ENCODE results near the gene CCDC187. TPM values are rescaled to one million over a fixed set of nuclear protein-coding genes. Genes with fewer than 3 reads are reported as not detected.
A peak's percentile ranks its signal among the peaks of the same experiment; 100 is the strongest.

The CCDC187 gene
- total RNA-seq, 1 donor from 2014 or later = not detected

DNA sequence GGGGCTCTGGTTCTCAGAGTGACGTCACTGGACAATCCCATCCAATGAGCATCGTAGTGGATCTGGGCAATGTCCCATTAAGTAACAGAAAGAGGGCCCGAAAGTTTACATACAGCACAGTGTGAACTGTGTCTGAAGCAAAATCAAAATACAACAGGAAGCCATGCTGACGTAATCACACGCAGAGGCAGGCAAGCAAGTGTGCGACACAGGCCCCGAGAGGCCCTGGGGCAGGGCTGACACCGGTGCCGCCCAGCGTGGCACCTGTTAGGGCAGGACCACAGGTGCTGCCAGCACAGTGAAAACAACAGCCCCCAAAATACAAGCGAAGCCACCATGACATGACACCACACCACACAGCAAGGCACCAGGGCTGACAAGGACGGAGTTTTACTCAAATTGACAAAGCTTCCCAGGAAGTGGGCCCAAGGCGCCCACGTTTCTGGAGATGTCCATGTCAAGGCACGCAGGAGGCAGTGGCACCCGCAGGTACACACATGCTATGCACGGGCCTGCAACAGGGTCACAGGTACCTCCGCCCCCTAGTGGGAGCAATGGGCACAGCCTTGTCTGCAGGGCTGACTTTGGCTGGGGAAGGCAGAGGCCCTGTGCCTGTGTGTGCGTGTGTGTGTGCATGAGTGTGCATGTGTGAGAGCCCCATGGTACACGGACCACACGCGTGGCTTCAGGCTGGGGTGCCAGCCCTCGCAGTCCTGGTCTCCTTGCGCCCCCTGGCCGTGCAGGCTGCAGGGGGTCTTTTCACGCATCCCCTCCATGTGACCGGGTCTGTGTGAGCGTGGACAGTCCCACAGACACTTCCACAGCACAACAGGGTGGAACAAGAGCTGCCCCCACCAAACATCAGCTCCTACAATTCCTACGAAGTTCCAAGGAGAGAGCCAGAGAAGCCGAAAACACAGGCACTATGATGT, 77.9 kb downstream of the CCDC187 start:
- peak; percentile 27 for DNase-seq (ENCODE audit: low read depth)

DNA sequence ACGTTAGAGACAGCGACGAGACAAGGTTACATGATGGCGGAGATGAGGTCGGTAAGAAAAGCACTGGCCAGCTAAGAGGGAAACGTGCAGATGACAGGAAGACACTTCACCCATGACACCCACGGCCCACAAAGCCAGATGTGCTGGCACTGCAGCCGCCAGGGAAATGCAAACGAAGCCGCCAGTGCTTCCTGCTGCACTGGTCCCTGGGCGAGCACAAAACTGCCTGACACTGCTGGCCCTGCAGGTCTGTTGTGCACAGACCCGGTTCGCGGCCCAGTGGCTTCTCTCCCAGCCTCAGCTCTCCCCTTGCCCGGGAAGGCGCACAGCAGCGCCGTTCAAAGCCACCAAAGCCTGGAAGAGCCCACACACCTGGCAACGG, 78.5 kb downstream of the CCDC187 start:
- no peak for DNase-seq (ENCODE audit: low read depth)

DNA sequence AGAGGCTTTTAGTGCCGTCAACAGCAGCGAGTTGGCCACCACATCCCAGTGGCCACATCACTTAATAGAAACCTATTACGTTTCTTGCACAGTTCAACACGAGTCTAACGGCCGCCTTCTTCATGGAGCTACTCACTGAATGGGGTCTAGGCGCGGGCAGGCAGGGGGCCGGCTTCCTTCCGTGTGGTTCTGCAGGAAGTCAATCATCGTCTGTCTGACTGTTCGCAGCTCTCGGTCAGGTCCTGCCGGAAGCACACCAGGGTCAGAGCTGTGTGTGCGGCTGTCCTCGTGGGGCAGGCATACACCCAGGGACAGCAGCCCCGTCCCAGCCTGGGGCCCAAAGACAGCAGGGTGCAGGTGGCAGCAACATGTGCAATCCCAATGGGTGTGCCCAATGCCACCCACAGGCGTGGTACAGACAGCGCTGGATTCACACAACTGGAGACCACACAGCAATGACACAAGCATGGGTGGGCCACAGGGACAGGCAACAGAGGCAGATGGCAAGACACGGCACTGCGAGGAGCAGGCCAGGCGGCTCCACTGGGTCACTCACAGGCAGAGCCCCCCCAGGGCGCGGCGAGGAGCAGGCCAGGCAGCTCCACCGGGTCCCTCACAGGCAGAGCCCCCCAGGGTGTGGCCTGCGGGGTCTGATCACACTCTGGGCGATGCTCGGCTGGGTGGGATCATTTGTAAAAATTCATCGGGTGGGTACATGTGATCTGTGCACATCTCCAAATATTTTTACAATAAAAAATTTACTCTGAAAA, 79.8 kb downstream of the CCDC187 start:
- DNase-seq (ENCODE audit: low read depth) = no peak

DNA sequence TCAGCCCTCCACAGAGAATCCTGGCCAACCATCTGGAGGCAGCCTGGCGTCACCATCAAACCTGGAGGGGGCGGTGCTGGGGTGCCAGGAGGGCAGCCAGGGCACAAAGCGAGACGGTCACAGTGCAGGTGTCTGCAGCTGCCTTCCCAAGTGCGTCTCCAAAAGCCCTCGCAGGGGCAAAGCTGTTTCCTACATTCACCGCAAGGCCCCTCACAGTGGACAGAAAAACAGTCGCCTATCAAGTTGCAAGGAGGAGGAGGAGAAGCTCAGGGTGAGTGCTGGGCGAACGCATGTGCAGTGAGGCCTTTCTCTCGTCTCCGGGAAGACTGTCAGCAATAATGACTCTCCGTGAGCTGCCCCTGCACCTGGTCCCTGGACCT, 81.0 kb downstream of the CCDC187 start:
- no peak for DNase-seq (ENCODE audit: low read depth)

DNA sequence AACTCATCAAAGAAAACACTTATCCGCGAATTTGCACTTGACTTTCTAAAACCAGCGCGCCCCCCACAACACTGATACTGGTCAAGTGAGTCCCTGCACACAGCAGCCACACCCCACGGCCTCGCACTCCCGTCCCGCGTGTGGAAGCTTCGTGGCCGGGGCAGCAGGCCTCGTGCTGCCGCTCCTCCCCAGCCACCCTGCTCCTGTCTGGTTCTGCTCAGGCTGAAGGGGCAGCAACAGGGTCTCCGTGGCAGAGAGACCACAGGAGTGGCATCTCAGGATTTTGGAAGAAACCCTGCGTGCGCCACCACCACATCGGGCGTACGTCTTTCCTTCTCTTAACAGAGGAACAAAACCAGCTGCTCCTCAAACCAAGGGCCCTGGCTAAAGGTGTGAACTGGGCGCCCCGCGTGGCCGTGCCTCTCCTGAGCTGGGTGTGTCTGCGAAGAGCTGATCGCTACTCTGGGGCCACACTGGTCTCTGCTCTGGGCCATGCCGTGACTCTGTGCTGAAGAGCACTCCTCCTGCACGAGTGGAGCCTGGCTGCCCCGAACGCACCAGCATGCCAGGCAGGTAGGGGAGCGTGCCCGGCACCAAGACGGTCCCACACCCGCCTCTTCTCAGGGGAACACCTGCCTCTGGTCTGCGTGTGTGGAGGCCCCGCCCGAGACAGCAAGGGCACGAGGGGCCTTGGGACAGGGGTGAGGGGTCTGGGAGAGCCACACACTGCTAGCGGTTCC, 81.6 kb downstream of the CCDC187 start:
- no peak for DNase-seq (ENCODE audit: low read depth)

DNA sequence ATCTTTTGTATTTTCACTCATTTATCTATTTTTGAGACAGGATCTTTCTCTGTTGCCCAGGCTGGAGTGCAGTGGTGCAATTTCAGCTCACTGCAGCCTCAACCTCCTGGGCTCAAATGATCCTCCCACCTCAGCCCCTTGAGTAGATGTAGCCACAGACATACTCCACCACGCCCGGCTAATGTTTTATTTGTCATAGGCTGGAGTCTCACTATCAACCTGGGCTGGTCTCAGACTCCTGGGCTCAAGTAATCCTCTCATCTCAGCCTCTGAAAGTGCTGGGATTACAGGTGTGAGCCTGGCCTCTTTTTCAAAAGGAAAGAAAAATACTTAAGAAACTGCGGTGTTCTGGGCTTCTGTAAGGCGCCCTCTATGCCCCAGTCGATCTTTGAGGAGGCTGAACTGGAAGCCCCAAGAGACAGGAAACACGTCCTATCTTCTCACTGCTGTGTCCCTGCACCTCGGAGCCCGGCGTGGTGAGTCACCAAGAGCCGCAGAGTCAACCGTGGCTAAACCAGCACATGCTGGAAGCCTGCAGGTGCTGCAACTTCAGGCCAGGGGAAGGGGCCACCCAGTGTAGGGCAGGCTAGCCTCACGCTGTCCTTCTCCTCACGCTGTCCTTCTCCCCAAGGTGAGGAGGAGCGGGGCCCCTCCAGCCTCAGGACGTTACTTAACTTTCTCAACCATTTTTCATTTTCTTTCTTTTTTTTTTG, 83.7 kb downstream of the CCDC187 start:
- DNase-seq (ENCODE audit: low read depth) = peak; percentile 1

DNA sequence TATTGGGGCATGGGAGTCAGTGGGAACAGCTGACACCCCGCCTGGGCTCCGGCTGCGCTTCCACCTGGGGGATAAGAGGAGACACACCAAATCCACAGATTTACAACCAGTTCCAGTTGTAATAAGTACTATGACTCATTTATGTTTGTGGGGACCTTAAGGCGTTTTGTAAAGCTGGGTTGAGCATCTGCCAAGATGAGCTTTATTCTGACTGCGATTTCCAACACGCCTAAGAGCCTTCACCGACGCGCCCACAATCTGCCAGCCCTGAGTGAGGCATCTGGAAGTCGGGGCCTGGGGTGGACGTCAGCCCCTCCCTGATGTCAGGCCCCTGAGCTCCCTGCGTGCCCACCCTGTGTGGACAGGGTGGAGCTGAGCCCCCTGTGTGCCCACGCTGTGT, 84.6 kb downstream of the CCDC187 start:
- DNase-seq (ENCODE audit: low read depth) = no peak

DNA sequence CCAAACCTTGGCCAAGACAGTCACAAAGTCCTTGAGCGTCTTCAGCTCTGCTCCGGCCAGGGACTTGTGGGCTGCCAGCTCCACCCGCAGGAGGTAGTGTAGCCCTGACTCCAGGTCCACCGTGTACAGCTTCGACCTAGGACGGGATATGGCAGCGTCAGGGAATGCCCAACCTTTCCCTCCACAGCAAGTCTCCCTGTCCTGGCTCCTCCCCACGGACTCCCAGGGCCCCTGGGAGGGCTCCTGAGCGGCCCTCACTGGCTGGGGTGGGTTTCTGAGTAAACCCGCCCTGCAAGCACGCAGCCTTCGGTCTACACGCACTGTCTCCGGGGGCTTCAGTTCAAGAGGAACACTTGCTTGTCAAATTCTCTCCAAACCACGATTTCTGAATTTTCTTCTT, 85.2 kb downstream of the CCDC187 start:
- no peak for DNase-seq (ENCODE audit: low read depth)

DNA sequence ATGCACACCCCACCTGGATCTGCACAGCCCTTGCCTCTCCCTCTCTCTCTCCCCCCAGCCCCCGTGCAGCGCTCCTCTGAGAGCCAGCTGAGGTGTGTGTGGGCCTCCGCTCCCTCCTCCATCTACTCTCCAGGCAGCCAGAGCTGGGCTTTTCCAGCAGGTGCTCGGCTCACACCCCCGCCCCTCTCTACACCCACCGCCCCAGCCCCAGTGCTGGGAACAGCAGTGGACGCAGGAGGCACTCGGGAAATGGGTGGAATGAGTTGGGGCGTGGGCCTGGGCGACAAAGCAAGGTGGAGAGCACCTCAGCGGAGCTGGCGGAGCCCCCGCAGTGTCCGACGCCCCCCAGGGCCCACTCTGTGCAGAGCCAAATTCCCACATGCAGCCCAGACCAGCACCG, 85.6 kb downstream of the CCDC187 start:
- DNase-seq (ENCODE audit: low read depth) = no peak

DNA sequence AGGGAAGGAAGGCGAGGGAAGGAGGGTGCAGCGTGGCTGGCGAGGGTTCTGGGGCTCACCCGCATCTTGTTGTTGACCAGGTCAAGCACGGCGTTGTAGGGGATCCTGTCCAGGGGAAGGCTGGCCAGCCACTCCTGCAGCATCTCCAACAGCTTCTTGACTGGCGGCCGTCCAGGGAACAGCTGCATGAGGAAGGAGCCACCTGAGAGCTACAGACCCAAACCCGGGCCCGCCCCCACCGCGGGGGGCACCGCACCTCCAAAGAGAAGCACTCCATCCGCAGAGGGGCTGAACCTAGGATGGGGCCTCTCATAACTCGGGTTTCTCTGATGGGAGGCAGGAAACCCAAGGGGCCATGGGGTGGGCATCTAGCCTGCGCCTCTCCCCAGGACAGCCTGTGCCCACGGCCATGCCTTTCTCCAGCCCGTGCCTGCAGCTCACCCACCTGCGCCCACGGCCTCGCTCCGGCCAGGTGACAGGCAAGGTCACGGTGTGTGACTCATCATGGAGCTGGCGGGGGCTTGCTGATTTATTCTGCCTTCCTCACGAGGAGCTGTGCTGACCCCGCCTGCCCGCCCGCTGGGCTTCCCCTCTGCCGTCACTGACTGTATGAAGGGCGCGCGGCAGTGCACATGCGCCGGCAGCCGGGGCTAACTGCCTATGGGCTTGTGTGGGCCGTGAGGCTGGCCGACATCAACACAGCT, 87.2 kb downstream of the CCDC187 start:
- no peak for DNase-seq (ENCODE audit: low read depth)

DNA sequence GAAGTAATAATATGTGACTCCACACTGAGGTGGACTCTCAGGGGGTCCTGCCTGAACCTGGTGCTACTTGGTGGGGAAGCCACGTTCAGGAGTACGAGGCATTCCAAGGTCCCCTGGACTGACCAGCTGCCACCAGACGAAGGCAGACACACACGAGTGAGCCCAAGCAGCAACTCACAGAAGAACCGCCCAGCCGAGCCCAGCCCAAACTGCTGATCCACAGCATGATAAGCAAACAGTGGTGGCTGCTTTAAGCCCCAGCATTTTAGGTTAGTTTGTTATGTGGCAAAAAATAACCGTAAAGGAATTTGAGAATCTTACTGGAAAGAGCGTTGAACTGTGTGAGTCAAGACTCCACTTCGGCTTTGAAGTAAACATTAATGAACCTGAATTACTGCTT, 90.2 kb downstream of the CCDC187 start:
- DNase-seq (ENCODE audit: low read depth) = no peak

DNA sequence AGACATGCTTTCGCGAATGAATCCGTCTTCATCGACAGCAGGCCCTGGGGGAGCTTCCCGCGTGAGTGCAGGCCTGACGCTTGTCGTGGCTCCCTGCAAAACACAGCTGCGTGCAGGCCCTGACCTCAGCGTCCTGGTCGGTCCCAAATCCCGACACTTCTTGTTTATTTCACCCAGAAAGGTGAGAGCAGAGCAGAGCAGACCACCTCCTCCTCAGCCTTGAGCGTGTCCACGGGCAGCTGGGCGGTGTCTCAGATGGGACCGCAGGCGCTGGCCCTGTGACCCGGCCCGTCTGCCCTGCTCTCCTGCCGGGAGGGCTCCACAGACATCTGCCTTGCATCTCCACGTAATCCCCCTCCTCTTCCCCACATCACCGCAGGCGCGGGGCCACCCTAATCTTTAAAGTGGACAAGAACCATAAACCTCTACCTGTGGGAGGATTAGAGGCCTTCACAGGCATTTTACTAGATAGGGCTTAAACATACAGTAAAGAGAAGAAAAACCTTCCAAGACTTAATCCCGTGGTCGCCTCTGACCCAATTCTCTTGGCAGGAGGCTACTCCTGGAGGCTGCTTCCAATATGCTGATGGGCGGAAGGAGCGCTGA, 91.4 kb downstream of the CCDC187 start:
- DNase-seq (ENCODE audit: low read depth) = no peak

DNA sequence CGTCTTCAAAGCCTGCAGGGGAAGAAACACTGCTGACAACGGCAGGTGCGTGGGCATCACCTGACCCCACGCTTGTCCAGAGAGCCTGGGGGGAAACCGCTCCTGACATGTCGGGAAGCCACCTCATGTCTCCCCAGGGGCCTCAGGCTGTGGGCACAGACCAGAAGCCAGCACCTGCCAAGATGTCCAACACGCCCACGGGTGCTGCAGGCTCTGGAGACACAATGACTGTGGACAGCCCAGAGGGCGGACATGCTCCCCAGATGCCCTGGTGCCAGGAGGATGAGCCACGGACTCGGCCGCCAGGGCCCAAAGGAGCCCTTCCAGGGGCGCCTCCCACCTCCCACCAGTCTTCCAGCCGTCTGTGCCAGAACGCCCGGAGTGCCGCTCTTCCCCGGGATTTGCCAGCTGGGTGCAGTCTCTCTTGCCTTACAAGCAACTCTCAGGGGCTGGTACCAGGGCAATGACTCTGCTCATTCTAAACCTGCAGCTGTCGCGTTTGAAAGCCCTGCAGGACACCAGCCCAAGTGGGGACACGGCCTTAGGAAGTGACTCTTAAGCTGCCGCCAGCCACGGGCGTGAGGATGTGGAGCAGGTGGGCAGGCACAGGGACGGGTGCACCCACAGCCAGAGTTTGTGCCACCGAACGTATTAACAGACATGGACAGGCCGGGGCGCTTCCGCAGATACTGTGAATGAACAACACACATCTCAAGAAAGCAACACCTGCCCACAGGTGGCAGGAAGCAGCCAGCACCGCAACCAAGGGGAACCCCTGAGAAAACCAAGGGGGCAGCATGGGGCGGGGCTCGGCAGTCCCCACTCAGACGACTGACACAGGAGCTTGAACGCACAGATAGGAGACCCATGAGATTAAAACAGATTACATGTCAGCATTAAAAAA, 92.2 kb downstream of the CCDC187 start:
- DNase-seq (ENCODE audit: low read depth) = no peak

DNA sequence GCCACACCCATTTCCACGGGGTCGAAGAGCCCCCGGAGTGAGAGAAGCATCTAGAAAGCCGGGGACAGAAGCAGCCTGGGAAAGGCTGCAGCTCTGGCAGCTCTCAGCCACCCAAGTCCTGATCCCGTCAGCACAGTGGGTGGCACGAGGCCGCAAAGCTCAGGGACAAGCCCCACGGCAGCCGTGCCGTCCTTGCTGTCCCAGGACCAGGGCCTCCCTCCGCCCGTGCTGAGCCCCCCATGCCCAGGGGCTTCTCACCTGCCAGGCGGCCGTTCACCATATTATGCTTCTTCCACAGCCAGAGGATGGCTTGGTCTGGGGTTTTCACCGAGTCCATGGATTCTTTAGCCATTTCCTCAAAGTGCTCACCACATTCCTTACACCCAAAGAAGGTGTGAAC, 92.9 kb downstream of the CCDC187 start:
- no peak for DNase-seq (ENCODE audit: low read depth)

DNA sequence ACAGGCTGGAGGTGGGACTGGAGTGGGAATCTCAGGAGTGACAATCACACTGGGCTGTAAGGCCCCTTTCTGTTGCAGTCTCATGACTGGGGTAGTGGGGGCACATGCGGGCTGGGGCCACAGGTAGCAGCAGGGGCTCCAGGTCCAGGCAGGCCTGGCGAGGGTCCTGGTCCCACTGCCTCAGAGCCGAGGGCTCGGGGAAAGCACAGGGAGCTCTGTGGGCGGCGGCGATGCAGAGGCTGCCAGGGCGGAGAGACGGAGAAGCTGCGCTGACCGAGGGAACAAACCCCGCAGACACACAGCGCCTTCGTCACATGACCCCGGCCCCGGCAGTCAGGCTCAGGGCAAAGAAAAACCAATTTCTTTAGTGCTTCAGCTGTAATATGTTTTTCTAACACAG, 93.6 kb downstream of the CCDC187 start:
- no peak for DNase-seq (ENCODE audit: low read depth)

DNA sequence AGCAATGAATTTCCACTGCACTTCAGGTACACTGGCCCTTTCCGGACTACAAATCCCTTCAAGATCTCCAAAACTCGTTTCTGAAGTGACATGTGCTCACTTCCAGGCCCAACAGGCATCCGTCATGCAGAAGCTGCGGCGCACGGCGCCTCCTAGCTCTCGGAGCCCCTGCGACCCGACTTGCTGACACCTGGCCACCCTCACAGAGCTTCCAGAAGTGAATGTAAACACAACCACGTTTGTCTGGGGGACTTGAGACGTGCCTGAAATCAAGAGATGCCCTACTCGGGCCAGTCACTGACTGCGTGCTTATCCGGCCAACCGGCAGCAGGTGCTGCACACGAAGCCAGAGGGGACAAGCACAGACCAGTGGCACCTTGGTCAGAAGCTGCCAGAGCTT, 94.1 kb downstream of the CCDC187 start:
- no peak for DNase-seq (ENCODE audit: low read depth)

DNA sequence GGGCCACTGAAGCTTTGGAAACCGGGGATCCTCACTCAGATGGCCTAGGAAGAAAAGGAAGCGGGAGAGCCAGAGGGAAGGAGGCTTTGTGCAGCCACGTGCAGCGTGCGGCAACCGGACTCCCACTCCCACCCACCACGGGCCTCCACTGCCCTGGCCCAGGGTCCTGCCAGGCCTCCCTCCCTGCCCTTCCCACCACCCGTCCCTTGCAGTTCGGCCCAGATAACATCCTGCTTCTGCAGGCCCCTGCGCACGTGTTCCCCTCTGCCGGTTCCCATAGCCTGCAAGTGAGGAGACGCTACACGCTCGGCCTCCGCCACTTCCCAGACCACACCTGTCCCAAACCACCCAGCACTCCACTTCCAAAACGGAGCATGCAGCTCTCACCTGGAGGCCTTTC, 94.7 kb downstream of the CCDC187 start:
- DNase-seq (ENCODE audit: low read depth) = no peak

DNA sequence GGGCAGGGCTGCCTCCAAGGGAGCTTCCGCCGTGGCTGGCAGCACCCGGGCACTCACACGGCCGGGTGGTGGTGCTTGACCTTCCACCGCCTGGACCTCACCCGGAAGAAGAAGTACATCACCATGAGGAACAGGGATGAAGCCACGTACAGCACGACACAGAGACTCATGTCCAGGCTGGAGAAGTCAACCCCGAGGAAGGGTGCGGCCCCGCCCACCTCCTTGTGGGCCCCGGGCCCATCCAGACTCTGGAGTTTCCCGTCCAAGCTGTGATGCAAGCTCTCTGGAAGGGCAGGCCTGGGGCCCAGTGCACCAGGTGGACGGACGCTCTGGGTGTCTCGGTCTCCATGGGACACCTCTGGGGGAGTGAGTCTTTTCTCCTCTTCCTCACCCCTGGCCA, 95.2 kb downstream of the CCDC187 start:
- no peak for DNase-seq (ENCODE audit: low read depth)

DNA sequence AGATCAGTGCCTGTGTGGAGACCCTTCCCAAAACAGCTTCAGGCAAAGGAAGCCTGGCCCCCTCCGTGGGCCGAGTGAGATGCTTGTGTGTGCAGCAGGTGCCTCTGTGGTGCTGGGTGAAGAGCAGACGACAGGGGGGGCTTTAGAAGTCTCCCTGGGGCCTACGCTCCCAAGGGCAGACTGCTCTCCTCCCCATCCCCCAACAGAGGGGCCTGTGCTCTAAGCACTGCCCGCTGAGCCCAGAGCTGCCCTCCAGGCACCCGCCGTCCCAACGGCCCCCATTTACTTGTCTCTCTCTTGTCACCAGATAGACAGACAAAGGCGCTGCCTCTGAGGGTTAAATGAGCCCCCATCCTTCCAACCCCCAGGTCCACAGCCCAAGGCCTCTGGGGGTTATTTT, 96.3 kb downstream of the CCDC187 start:
- no peak for DNase-seq (ENCODE audit: low read depth)
